Adipocyte (in vitro differentiated cells): ENCODE results near the gene DHRS7B.
"Not testable (repeated sequence)": the region's sequence is repeated elsewhere in the genome, so short reads cannot be mapped to it uniquely, and the experiment has no call there.

ENCODE experiments used
- DNase-seq: peaks from one replicate; pipeline ENCODE4 v3.0.0-alpha.2; 2015; ENCODE audit warnings: low read depth
- H3K27me3 ChIP-seq: replicated peaks from 2 replicates; pipeline ENCODE4 v1.7.0; 2013; ENCODE audit warnings: mild to moderate bottlenecking, low read length, moderate library complexity; ENCODE audit not compliant: control insufficient read depth, insufficient read depth
- H3K36me3 ChIP-seq: 2 replicates; pipeline ENCODE4 v1.7.0; 2013; ENCODE audit warnings: low read length, mild to moderate bottlenecking, moderate library complexity; ENCODE audit not compliant: control insufficient read depth, insufficient read depth, severe bottlenecking
- H3K4me1 ChIP-seq: 2 replicates; pipeline ENCODE4 v1.7.0; 2013; ENCODE audit warnings: mild to moderate bottlenecking, low read length, moderate library complexity; ENCODE audit not compliant: control insufficient read depth, insufficient read depth
- H3K4me3 ChIP-seq: 2 replicates; pipeline ENCODE4 v1.7.0; 2013; ENCODE audit warnings: mild to moderate bottlenecking, low read length, moderate library complexity
- H3K9ac ChIP-seq: 2 replicates; pipeline ENCODE4 v1.7.0; 2013; ENCODE audit warnings: mild to moderate bottlenecking, low read length, moderate library complexity
- H3K9me3 ChIP-seq: 2 replicates; pipeline ENCODE4 v1.7.0; 2013; ENCODE audit warnings: mild to moderate bottlenecking, low read length, moderate library complexity; ENCODE audit not compliant: control insufficient read depth

The DHRS7B gene

GRCh38 chr17:21212826-21213637 lies 86.3 kb downstream of the DHRS7B start:
- no peaks in the 10 kb centered on the region for H3K27me3 ChIP-seq
- no peaks in the 10 kb centered on the region for H3K9me3 ChIP-seq
- DNase-seq = peak; percentile 15
- H3K4me3 ChIP-seq = peak overlapping the region; percentile 92
- H3K4me1 ChIP-seq = peaks cover 59% of the 10 kb centered on the region
- H3K9ac ChIP-seq = peak overlapping the region; percentile 99
- H3K36me3 ChIP-seq = peaks cover 17% of the 10 kb centered on the region

DNA sequence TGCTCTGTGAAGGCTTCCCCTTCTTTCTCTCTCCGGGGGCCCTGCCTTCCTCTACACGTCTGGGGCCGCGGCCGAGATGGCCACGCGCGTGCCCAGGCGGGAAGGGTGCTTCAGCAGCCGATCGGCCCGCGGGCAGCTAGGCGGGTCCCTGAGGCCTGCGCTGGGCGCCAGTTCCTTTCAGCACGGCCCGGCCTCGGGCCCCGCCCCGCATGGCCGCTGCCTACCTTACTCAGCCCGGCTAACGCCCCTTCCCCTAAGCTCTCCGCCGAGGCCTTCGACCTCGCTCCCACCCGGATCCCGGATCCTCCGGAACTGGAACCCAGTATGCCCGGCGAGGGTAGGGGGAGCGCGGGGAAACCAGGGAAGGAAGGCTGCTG lies 86.9 kb downstream of the DHRS7B start:
- Histone ChIP-seq H3K4me3 (peak overlapping the region; percentile 92), H3K36me3 (peaks cover 15% of the 10 kb centered on the region), H3K9ac (peak overlapping the region; percentile 99), H3K4me1 (peaks cover 55% of the 10 kb centered on the region), H3K9me3 (no peaks in the 10 kb centered on the region), H3K27me3 (no peaks in the 10 kb centered on the region)
- peak; percentile 73 for DNase-seq

- H3K4me3 ChIP-seq = peak within 1 kb of the TSS; percentile 92
- H3K27me3 ChIP-seq = no peaks in the 10 kb centered on the region
- peak; percentile 98 for DNase-seq
These were observed 87.4 kb downstream of the DHRS7B start, which contains the start of gene TMEM11 for GRCh38 chr17:21214015-21214776. TSS of gene TMEM11 (minus strand) at chr17:21214161. CDS start at chr17:21214152, 9 bp downstream.

GRCh38 chr17:21214777-21215541 lies 88.2 kb downstream of the DHRS7B start:
- H3K4me3 ChIP-seq = peak overlapping the region; percentile 92
- no peaks in the 10 kb centered on the region for H3K27me3 ChIP-seq
- H3K4me1 ChIP-seq = peaks cover 42% of the 10 kb centered on the region
- H3K9ac ChIP-seq = peak overlapping the region; percentile 99
- H3K9me3 ChIP-seq = no peaks in the 10 kb centered on the region
- H3K36me3 ChIP-seq = peaks cover 11% of the 10 kb centered on the region
- peak; percentile 56 for DNase-seq

More at GRCh38 chr17:21214015-21214776, 87.4 kb downstream of the DHRS7B start, which contains the start of gene TMEM11:
- H3K9ac ChIP-seq = peak within 1 kb of the TSS; percentile 99
- H3K9me3 ChIP-seq = no peaks in the 10 kb centered on the region
- H3K36me3 ChIP-seq = peaks cover 15% of the 10 kb centered on the region
- H3K4me1 ChIP-seq = peaks cover 50% of the 10 kb centered on the region

DNA sequence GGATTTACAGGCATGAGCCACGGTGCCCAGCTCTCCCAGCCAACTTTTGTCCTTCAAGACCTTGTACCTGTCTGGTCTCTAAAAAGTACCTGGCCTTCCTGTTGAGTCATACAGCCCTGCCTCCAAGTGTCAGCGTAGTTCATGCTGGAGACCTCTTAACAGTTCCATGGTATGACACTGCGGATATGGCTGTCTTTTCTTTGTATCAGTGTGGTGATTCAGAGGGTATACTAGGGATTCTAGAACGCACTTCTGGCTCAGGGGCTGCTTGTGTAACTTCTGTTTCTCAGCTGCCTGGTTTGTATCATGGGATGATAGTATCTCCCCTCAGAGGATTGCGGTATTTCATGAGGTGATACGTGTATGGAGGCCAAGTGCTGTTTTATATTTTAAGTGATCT lies 89.2 kb downstream of the DHRS7B start:
- Histone ChIP-seq H3K27me3 (no peaks in the 10 kb centered on the region), H3K4me1 (peaks cover 35% of the 10 kb centered on the region), H3K9ac (no peak overlapping the region), H3K36me3 (peaks cover 2% of the 10 kb centered on the region), H3K4me3 (no peak overlapping the region), H3K9me3 (no peaks in the 10 kb centered on the region)
- no peak for DNase-seq

GRCh38 chr17:21217346-21217745 lies 90.6 kb downstream of the DHRS7B start:
- no peak for DNase-seq
- no peak overlapping the region for H3K9ac ChIP-seq
- no peak overlapping the region for H3K4me3 ChIP-seq
- no peaks in the 10 kb centered on the region for H3K27me3 ChIP-seq
- no peaks in the 10 kb centered on the region for H3K9me3 ChIP-seq
- H3K4me1 ChIP-seq = peaks cover 21% of the 10 kb centered on the region
- peaks cover 7% of the 10 kb centered on the region for H3K36me3 ChIP-seq

- no peaks in the 10 kb centered on the region for H3K27me3 ChIP-seq
- peaks cover 12% of the 10 kb centered on the region for H3K36me3 ChIP-seq
- peak; percentile 9 for DNase-seq
- H3K4me1 ChIP-seq = peaks cover 16% of the 10 kb centered on the region
- no peak overlapping the region for H3K9ac ChIP-seq
- no peaks in the 10 kb centered on the region for H3K9me3 ChIP-seq
- H3K4me3 ChIP-seq = no peak overlapping the region
These were observed 91.3 kb downstream of the DHRS7B start for GRCh38 chr17:21218101-21218500.

DNA sequence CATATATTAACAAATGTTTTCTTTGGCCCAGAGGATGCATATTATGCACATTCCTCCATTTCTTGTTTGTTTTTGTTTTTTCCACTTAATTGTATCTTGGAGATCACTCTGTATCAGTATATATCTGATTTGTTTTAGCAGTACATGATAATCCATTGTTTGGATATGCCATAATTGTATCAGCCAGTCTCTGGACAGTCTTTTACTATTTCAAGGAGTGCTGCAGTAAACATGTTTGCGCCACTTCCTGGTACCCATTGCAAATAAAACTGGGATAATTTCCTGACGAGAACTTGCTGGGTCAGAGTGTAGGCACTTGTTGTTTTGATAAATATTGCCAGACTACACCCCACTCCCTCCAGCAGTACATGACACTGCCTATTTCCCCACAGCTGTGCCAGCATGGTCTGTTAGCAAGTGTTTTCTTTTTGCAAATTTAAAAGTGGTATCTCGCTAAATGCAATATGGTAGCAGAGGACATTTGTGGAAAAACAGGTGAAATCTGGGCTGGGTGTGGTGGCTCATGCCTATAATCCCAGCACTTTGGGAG lies 92.1 kb downstream of the DHRS7B start:
- no peak for DNase-seq
- no peaks in the 10 kb centered on the region for H3K27me3 ChIP-seq
- peaks cover 16% of the 10 kb centered on the region for H3K4me1 ChIP-seq

DNA sequence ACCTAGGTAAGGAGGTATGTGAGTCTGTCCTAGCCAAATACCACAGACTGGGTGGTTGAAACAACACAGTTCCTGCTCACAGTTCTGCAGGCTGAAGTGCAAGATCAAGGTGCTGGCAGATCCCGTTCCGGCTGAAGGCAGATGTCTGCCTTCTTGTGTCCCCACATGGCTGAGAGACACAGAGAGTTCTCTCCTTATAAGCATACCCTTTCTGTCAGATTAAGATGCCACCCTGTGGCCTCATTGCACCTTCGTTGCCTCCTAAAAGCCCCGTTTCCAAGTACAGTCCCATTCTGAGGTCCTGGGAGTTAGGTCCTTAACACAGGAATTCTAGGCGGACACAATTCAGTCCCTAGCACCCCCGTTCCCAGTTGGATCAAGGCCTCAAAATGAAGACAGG lies 96.3 kb downstream of the DHRS7B start:
- Histone ChIP-seq H3K4me3 (no peak overlapping the region), H3K9ac (no peak overlapping the region), H3K4me1 (no peaks in the 10 kb centered on the region), H3K36me3 (peaks cover 12% of the 10 kb centered on the region), H3K27me3 (no peaks in the 10 kb centered on the region), H3K9me3 (no peaks in the 10 kb centered on the region)
- DNase-seq = no peak

More for the DNA sequence above, 92.1 kb downstream of the DHRS7B start:
- no peaks in the 10 kb centered on the region for H3K9me3 ChIP-seq
- no peak overlapping the region for H3K9ac ChIP-seq
- peaks cover 12% of the 10 kb centered on the region for H3K36me3 ChIP-seq
- no peak overlapping the region for H3K4me3 ChIP-seq

DNA sequence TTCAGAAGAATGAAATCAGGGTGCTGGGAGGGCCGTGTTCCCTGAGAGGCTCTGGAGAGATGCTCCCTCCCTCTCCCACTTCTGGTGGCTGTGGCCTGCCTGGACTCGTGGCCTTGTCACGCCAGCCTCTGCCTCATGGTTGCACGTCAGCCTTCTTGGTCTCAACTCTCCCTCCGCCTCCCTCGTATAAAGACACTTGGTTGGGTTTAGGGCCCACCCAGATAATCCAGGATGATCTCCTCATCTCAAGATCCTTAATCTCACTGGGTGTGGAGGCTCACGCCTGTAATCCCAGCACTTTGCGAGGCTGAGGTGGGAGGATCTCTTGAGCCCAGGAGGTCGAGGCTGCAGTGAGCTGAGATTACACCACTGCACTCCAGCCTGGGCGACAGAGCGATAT lies 100.5 kb downstream of the DHRS7B start:
- DNase-seq, H3K4me3 ChIP-seq, H3K9ac ChIP-seq, H3K36me3 ChIP-seq, H3K27me3 ChIP-seq, H3K9me3 ChIP-seq, H3K4me1 ChIP-seq: not testable (repeated sequence)
